Heart right ventricle (tissue), 16 donors: Measurements from ENCODE around the gene RASAL1. TPM values are rescaled to one million over a fixed set of nuclear protein-coding genes. Genes with fewer than 3 reads are reported as not detected.

Source experiments
- ATAC-seq, 8 donors: fragments of 200-7000 bp; cut with Tn5 transposase; one replicate each; pipeline ENCODE4 v1.9.1; 2020; ENCODE audit warnings: mild to moderate bottlenecking in 8 of 8, moderate library complexity in 8 of 8, moderate number of reproducible peaks in 1 of 8
- DNase-seq, 2 donors: peaks; one replicate each; pipeline ENCODE4 v3.0.0-alpha.2; 2020
- H3K27ac ChIP-seq, 10 donors: fragments of 200-600 bp; sonication (generic) in 2 of 10; one replicate each; pipeline versions ENCODE4 v1.5.0 to v1.8.0; 2020 to 2022; ENCODE audit warnings: mild to moderate bottlenecking in 3 of 10
- H3K27me3 ChIP-seq, 7 donors: fragments of 200-600 bp; one replicate each; pipeline ENCODE4 v1.8.0; 2021 to 2022; ENCODE audit warnings: mild to moderate bottlenecking in 2 of 7
- H3K36me3 ChIP-seq, 9 donors: fragments of 200-600 bp; sonication (generic) in 1 of 9; one replicate each; pipeline versions ENCODE4 v1.5.0 to v1.8.0; 2020 to 2022; ENCODE audit warnings: mild to moderate bottlenecking in 2 of 9
- H3K4me1 ChIP-seq, 9 donors: fragments of 200-600 bp; sonication (generic) in 1 of 9; one replicate each; pipeline versions ENCODE4 v1.5.0 to v1.8.0; 2020 to 2022; ENCODE audit warnings: mild to moderate bottlenecking in 4 of 9
- H3K4me3 ChIP-seq, 10 donors: fragments of 200-600 bp; sonication (generic) in 2 of 10; one replicate each; pipeline versions ENCODE4 v1.5.0 to v1.8.0; 2020 to 2022; ENCODE audit warnings: mild to moderate bottlenecking in 7 of 10, moderate library complexity in 2 of 10
- H3K9me3 ChIP-seq, 11 donors: fragments of 200-600 bp in 10 of 11; sonication (generic) in 2 of 11; one replicate each; pipeline versions ENCODE4 v1.5.0 to v1.8.0; 2013 to 2022; ENCODE audit warnings: mild to moderate bottlenecking in 2 of 11, control low read depth in 1 of 11, moderate library complexity in 1 of 11
- WGBS, 2 donors: extraction: QIAGEN DNeasy Blood & Tissue Kit; methylation state at CpG; one replicate each; pipeline ENCODE4 v1.1.7; 2013; ENCODE audit warnings: inconsistent platforms in 1 of 2; 5-methylcytosine and 5-hydroxymethylcytosine counted together
- intact Hi-C, 10 donors: fragments of 100-400 bp; cut with DNase I; formaldehyde crosslinking; loops; one replicate each; pipeline versions ENCODE4 v1.11.1 to v1.14.2; 2022
- polyA plus RNA-seq, 2 donors: library from polyadenylated mRNA; stranded (reverse); fragments of 200-250 nt; gene quantifications; one replicate each; pipeline ENCODE4 v1.2.3, GENCODE V29; 2013
- total RNA-seq, 10 donors: library from RNA; stranded (reverse); fragmentation: NEBNext Ultra II Directional in 3 of 10; extraction: Animal tissue kit (Norgen Biotek cat#: 25700) in 3 of 10; gene quantifications; one replicate each; pipeline versions ENCODE4 v1.2.1 to v1.2.4, GENCODE V29; 2021 to 2023
- TF ChIP-seq, protein P1 (sequence below), 9 donors: fragments of 200-600 bp; sonication (generic) in 2 of 9; IDR thresholded peaks; one replicate each; pipeline versions ENCODE4 v1.5.0 to v1.8.0; 2021 to 2022; ENCODE audit warnings: antibody characterized with exemption in 9 of 9, mild to moderate bottlenecking in 5 of 9, moderate library complexity in 1 of 9
- donor health status: Arrhythmogenic right ventricular cardiomyopathy.
- donor health status: ischemic (EF 13 %, LVEDD 7.1; RV severe dilation, severe dysfunction).
- donor health status: healthy with polysubstance abuse.
- donor health status: DM: no; HTN: yes; CAD: no.
- donor health status: DM: no; HTN: no; CAD: no.
- donor health status: ischemic (EF 25% LVEDD 6.9; RV normal size, moderate dysfunction).
- donor health status: ischemic (EF 25% LVEDD 5.7; RV mildly dilated, moderate dysfunction).
- donor health status: healthy.
- donor health status: DM: yes; HTN: yes; CAD: no.
- donor health status: Ischemic cardiomyopathy.
- donor health status: ischemic (EF 35%, LVEDD 5.7; RV mildly dilated, moderate dysfunction).
- donor health status: nonischemic (EF 11% LVEDD 7.7; RV severe dilation, severe dysfunction).
- donor health status: DM: yes; HTN: yes; CAD: no.
- donor health status: PGD.
- donor health status: ischemic (EF 29% LVEDD 5.4; RV normal size, mild dysfunction).
- donor health status: nonischemic (EF 23%, LVEDD 6.1; RV moderate dilation, normal function).

Gene RASAL1
- total and polyA plus RNA-seq, 12 donors, result not detected

DNA sequence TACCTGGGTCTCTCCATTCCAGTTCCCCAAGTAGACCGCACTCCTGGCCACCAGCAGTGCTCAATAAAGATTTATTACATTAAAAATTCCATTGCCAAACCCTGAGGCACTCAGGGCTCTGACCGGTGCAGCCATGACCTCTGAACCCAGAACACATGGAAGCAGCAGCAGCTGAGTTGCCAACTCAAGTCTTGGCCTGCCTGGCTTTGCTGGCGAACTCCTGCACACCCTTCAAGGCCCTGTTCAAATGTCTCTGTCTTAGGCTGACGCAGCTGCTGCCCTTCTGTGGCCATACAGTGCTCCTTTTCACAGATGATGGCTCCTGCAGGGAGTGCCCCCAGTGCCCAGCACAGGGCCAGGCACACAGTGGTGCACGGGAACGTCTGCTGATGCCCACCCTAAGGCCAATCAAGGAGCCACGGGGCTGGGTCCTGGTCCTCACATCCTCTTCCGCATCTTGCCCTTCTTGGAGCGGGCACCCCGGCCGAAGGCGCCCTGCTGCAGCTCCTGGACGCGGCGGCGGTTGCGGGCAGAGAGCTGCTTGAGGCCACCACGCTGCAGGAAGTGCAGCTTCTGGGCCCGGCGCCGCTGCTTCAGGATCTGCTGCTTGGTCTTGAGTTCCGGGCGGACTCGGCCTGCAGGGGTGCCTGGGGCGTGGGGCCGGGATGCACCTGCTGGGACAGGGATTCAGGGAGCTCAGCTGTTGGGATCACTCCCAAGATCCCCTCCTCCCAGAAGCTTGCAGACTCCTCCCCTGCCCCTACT lies 23.1 kb upstream of the RASAL1 start:
- intact Hi-C loops, result loop anchor here in 2 of 10 donors (10.0 kb wide), 1 partner anchor 104 kb away; the partner anchor contains the start of gene DTX1 (in 2 of the 2)
- Histone ChIP-seq H3K4me3 (no peak overlapping the region), H3K36me3 (peaks cover 3 to 66% (median 50%) of the 10 kb centered on the region in 9 donors), H3K9me3 (no peaks in the 10 kb centered on the region), H3K27ac (no peak overlapping the region), H3K27me3 (peaks cover 0 to 30% (median 29%) of the 10 kb centered on the region in 7 donors), H3K4me1 (peaks cover 3 to 14% (median 8%) of the 10 kb centered on the region in 9 donors)
- ATAC-seq (no peak), DNase-seq (no peak)
- TF ChIP-seq, protein P1, sequence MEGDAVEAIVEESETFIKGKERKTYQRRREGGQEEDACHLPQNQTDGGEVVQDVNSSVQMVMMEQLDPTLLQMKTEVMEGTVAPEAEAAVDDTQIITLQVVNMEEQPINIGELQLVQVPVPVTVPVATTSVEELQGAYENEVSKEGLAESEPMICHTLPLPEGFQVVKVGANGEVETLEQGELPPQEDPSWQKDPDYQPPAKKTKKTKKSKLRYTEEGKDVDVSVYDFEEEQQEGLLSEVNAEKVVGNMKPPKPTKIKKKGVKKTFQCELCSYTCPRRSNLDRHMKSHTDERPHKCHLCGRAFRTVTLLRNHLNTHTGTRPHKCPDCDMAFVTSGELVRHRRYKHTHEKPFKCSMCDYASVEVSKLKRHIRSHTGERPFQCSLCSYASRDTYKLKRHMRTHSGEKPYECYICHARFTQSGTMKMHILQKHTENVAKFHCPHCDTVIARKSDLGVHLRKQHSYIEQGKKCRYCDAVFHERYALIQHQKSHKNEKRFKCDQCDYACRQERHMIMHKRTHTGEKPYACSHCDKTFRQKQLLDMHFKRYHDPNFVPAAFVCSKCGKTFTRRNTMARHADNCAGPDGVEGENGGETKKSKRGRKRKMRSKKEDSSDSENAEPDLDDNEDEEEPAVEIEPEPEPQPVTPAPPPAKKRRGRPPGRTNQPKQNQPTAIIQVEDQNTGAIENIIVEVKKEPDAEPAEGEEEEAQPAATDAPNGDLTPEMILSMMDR (IDR thresholded peaks at IDR 0.05), result no peak
- WGBS, 2 donors, result 96% methylated on average over 26 of the region's 26 CpGs

DNA sequence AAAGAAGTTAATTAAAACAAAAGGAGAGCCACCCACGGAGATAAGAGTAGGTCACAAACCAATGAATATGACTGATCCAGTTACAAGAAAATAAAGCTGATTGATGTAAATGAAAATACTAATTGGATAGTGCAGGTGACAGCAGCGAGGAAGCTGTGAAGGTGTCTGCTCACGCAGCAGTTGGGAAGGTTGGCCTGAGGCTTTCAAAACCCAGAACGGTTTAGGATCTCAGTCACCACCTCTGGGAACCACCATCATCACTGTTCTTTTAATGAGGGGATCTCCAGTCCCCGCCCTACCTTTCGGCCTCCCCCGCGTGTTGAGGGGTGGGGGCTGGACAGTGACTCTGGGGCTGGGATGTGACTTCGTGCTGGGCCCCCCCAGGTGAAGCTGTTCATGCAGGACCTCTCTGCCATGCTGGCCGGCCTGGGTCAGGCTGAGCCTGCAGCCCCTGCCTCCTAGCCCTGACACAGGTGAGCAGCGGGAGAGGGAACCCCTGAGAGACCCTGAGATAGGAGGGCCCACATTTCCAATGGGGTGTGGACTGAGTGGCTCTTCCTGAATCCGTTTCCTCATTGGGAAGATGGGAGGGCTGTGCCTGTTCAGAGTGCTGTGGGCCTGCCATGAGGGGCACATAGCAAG lies 21.8 kb upstream of the RASAL1 start:
- H3K27ac ChIP-seq, result no peak overlapping the region
- TF ChIP-seq, protein P1 (IDR thresholded peaks at IDR 0.05), result no peak
- intact Hi-C loops, result loop anchor here in 2 of 10 donors (10.0 kb wide), 1 partner anchor 103 kb away; the partner anchor contains the start of gene DTX1 (in 2 of the 2)
- H3K36me3 ChIP-seq, result peaks cover 3 to 53% (median 39%) of the 10 kb centered on the region in 9 donors
- ATAC-seq, result no peak
- no peaks in the 10 kb centered on the region for H3K9me3 ChIP-seq
- H3K4me3 ChIP-seq, result no peak overlapping the region
- DNase-seq, result no peak
- peaks cover 3 to 43% (median 41%) of the 10 kb centered on the region in 7 donors for H3K27me3 ChIP-seq
- peaks cover 3 to 24% (median 18%) of the 10 kb centered on the region in 9 donors for H3K4me1 ChIP-seq
- 89 to 90% methylated on average over 12 of the region's 12 CpGs for WGBS, 2 donors

DNA sequence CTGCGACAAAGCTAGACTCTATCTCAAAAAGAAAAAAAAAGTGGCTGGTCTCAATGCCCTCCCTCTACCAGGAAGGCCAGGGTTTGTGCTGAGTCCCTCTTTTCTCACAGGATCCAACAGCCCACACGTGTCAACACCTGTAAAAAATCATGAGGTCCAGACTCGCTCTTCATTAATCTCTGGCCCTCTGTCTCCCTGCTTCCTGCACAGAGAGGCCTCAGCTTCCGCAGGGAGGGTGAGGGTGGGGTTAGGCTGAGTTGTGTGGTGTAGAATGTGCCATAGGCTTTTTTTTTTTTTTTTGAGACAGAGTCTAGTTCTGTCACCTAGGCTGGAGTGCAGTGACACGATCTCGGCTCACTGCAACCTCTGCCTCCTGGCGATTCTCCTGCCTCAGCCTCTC lies 20.1 kb upstream of the RASAL1 start:
- 44 to 58% methylated on average over 7 of the region's 7 CpGs for WGBS, 2 donors
- no peak for DNase-seq
- Histone ChIP-seq H3K36me3 (peaks cover 3 to 36% (median 26%) of the 10 kb centered on the region in 9 donors), H3K4me3 (no peak overlapping the region), H3K9me3 (no peaks in the 10 kb centered on the region), H3K27ac (no peak overlapping the region), H3K4me1 (peaks cover 3 to 24% (median 18%) of the 10 kb centered on the region in 9 donors), H3K27me3 (peaks cover 10 to 60% (median 58%) of the 10 kb centered on the region in 7 donors)
- ATAC-seq, result no peak
- intact Hi-C loops, result loop anchor here in 2 of 10 donors (10.0 kb wide), 1 partner anchor 101 kb away; the partner anchor contains the start of gene DTX1 (in 2 of the 2)
- TF ChIP-seq, protein P1 (IDR thresholded peaks at IDR 0.05), result no peak

DNA sequence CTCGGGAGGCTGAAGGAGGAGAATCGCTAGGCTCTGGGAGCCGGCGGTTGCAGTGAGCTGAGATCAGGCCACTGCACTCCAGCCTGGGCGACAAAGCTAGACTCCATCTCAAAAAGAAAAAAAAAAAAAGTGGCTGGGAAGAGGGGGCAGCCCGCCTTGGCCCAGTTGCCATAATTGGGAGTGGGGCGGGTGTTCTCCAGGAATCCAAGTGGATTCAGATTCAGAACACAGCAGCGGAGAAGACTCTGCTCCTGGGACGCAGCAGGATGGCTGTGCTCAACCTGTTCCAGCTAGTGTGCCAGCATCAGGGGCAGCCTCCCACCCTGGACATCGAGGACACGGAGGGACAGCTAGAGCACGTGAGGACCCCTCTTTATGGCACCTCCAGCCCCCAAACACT lies 19.5 kb upstream of the RASAL1 start:
- WGBS, 2 donors, result 68 to 71% methylated on average over 12 of the region's 12 CpGs
- Histone ChIP-seq H3K36me3 (peaks cover 0 to 30% (median 20%) of the 10 kb centered on the region in 9 donors), H3K27ac (no peak overlapping the region), H3K4me3 (no peak overlapping the region), H3K9me3 (no peaks in the 10 kb centered on the region), H3K4me1 (peaks cover 3 to 24% (median 18%) of the 10 kb centered on the region in 9 donors), H3K27me3 (peaks cover 10 to 66% (median 64%) of the 10 kb centered on the region in 7 donors)
- no peak for ATAC-seq
- DNase-seq, result no peak
- TF ChIP-seq, protein P1 (IDR thresholded peaks at IDR 0.05), result no peak
- intact Hi-C loops, result loop anchor here in 2 of 10 donors (10.0 kb wide), 1 partner anchor 100 kb away; the partner anchor contains the start of gene DTX1 (in 2 of the 2)
